ENCODE results near the gene INF2.

- TF ChIP-seq CTCF (IDR thresholded peaks at IDR 0.05; ENCODE audit: extremely low read depth in 1 of 2, insufficient read depth in 1 of 2, low read depth in 1 of 2, low read length in 2 of 2) (no peak), GATA2 (IDR thresholded peaks at IDR 0.05; ENCODE audit: insufficient read depth, insufficient read length, low read depth, low read length) (no peak), POLR2A (IDR thresholded peaks at IDR 0.05; ENCODE audit: low read depth, low read length) (no peak), EZH2 (IDR thresholded peaks at IDR 0.05; ENCODE audit: borderline replicate concordance, low read depth, low read length, severe bottlenecking) (no peak)
Measured at GRCh38 chr14:104682107-104682593, 7.3 kb upstream of the INF2 start.

Measured in endothelial cell of umbilical vein (primary cell).